ENCODE data around the gene TRABD2B.

TRABD2B gene

DNA sequence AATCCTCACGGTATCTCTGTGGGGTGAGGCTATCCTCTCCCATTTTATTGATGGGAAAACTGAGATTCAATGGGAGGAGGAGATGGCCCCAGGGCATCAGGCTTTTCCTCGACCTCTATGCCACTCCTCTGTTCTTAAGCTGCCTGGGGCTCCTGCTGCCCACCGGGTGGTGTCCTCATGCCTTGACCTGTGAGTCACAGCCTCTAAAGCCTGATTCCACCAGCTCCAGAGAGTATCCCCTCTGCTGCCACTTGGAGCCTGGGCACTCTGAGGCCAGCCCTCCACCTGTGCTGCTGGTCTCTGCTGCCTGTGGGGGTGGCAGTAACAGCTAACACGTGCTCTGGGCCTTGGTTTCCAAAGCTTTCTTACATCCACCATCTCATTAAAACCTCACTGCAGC lies 241.2 kb downstream of the TRABD2B start:
- Histone ChIP-seq H3K27me3 (ENCODE audit: low read length) (no peaks in the 10 kb centered on the region), H2AFZ (ENCODE audit: low read depth, low read length, severe bottlenecking) (no peak overlapping the region), H3K4me2 (ENCODE audit: low read depth, low read length, poor library complexity, severe bottlenecking) (no peak overlapping the region), H3K27ac (ENCODE audit: low read depth, low read length) (no peak overlapping the region), H3K9me2 (replicated peaks; ENCODE audit: insufficient read depth, low read length) (no peaks in the 10 kb centered on the region), H3F3A (ENCODE audit: insufficient read depth) (no peaks in the 10 kb centered on the region), H3K9me3 (ENCODE audit: insufficient read depth, low read length) (no peaks in the 10 kb centered on the region), H3K9ac (ENCODE audit: low read length) (no peak overlapping the region), H3K4me3 (ENCODE audit: insufficient read depth, low read length, poor library complexity, severe bottlenecking) (no peak overlapping the region), H4K20me1 (ENCODE audit: low read depth, low read length) (no peaks in the 10 kb centered on the region), H3K79me2 (ENCODE audit: insufficient read depth, low read length) (no peaks in the 10 kb centered on the region), H3K36me3 (ENCODE audit: low read length) (no peaks in the 10 kb centered on the region)
- TF ChIP-seq EZH2phosphoT487 (conservative IDR thresholded peaks at IDR 0.05; ENCODE audit: low read length) (no peak), CTCF (IDR thresholded peaks at IDR 0.05; ENCODE audit: insufficient read depth, low read length, poor library complexity, severe bottlenecking) (no peak)

- Histone ChIP-seq H3K4me2 (ENCODE audit: low read depth, low read length, poor library complexity, severe bottlenecking) (no peak overlapping the region), H3K9me3 (ENCODE audit: insufficient read depth, low read length) (no peaks in the 10 kb centered on the region), H3F3A (ENCODE audit: insufficient read depth) (no peaks in the 10 kb centered on the region), H3K36me3 (ENCODE audit: low read length) (no peaks in the 10 kb centered on the region), H3K27me3 (ENCODE audit: low read length) (no peaks in the 10 kb centered on the region), H3K9ac (ENCODE audit: low read length) (no peak overlapping the region), H3K4me3 (ENCODE audit: insufficient read depth, low read length, poor library complexity, severe bottlenecking) (no peak overlapping the region), H4K20me1 (ENCODE audit: low read depth, low read length) (no peaks in the 10 kb centered on the region), H2AFZ (ENCODE audit: low read depth, low read length, severe bottlenecking) (no peak overlapping the region), H3K79me2 (ENCODE audit: insufficient read depth, low read length) (no peaks in the 10 kb centered on the region), H3K9me2 (replicated peaks; ENCODE audit: insufficient read depth, low read length) (no peaks in the 10 kb centered on the region), H3K27ac (ENCODE audit: low read depth, low read length) (no peak overlapping the region)
- peak; percentile 83 for TF ChIP-seq CTCF (IDR thresholded peaks at IDR 0.05; ENCODE audit: insufficient read depth, low read length, poor library complexity, severe bottlenecking)
- no peak for TF ChIP-seq EZH2phosphoT487 (conservative IDR thresholded peaks at IDR 0.05; ENCODE audit: low read length)
Observed at GRCh38 chr1:47755101-47755990, 241.8 kb downstream of the TRABD2B start.

DNA sequence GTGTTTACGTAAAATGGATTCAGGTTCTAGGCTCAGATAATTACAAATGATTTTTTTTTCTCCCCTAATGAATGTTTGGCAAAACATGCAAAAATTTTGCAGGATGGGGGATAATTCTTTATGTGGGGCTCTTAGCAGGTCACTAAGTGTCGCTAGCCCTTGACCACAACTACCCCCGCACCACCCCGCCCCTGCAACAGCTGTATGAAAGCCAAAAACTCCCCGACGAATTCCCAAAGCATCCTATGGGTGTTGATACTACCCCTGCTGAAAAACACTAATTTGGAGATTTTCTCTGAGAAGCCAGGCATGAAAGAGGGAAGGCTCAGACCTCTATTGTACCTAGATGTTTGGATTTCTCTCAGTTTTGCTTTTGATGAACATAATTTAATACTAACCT lies 243.0 kb downstream of the TRABD2B start:
- H3K27ac ChIP-seq (ENCODE audit: low read depth, low read length), result no peak overlapping the region
- H3F3A ChIP-seq (ENCODE audit: insufficient read depth), result no peaks in the 10 kb centered on the region
- no peaks in the 10 kb centered on the region for H3K9me3 ChIP-seq (ENCODE audit: insufficient read depth, low read length)
- H3K79me2 ChIP-seq (ENCODE audit: insufficient read depth, low read length), result no peaks in the 10 kb centered on the region
- H3K27me3 ChIP-seq (ENCODE audit: low read length), result no peaks in the 10 kb centered on the region
- no peaks in the 10 kb centered on the region for H3K9me2 ChIP-seq (replicated peaks; ENCODE audit: insufficient read depth, low read length)
- no peak overlapping the region for H3K4me2 ChIP-seq (ENCODE audit: low read depth, low read length, poor library complexity, severe bottlenecking)
- TF ChIP-seq CTCF (IDR thresholded peaks at IDR 0.05; ENCODE audit: insufficient read depth, low read length, poor library complexity, severe bottlenecking), result no peak
- no peak for TF ChIP-seq EZH2phosphoT487 (conservative IDR thresholded peaks at IDR 0.05; ENCODE audit: low read length)
- no peaks in the 10 kb centered on the region for H4K20me1 ChIP-seq (ENCODE audit: low read depth, low read length)
- H2AFZ ChIP-seq (ENCODE audit: low read depth, low read length, severe bottlenecking), result no peak overlapping the region
- no peaks in the 10 kb centered on the region for H3K36me3 ChIP-seq (ENCODE audit: low read length)
- H3K9ac ChIP-seq (ENCODE audit: low read length), result no peak overlapping the region
- H3K4me3 ChIP-seq (ENCODE audit: insufficient read depth, low read length, poor library complexity, severe bottlenecking), result no peak overlapping the region
